Measurements from ENCODE around the gene CSH2. TPM values are rescaled to one million over a fixed set of nuclear protein-coding genes. Genes with fewer than 3 reads are reported as not detected.

CSH2 gene
- total and polyA plus RNA-seq, 2 of the 13 experiments (the other 11 are each of a cell fraction or from before 2014, with no cell fraction given), result not detected

DNA sequence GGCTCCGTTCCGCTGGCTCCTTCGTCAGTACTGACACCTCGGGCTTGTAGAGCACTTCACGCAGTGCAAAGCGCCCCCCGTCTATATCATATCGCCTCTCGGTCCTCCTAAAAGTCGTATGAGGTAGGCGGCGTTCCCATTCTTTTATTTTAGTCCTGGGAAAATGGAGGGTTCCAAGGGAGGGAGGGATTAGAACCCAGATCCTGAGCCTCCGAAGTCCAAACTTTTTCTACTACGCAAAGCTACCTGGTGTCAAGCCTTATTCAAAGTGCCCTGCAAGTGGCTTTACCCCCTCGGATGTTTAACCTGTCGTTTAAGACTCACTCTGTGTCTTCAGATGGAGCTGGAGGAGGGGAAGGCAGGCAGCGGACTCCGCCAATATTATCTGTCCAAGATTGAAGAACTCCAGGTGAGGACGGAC lies 45.7 kb downstream of the CSH2 start (continued):
- TF ChIP-seq, protein P1, sequence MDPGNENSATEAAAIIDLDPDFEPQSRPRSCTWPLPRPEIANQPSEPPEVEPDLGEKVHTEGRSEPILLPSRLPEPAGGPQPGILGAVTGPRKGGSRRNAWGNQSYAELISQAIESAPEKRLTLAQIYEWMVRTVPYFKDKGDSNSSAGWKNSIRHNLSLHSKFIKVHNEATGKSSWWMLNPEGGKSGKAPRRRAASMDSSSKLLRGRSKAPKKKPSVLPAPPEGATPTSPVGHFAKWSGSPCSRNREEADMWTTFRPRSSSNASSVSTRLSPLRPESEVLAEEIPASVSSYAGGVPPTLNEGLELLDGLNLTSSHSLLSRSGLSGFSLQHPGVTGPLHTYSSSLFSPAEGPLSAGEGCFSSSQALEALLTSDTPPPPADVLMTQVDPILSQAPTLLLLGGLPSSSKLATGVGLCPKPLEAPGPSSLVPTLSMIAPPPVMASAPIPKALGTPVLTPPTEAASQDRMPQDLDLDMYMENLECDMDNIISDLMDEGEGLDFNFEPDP (CRISPR knock-in tag; conservative IDR thresholded peaks at IDR 0.05), result no peak
- TF ChIP-seq, protein P2, sequence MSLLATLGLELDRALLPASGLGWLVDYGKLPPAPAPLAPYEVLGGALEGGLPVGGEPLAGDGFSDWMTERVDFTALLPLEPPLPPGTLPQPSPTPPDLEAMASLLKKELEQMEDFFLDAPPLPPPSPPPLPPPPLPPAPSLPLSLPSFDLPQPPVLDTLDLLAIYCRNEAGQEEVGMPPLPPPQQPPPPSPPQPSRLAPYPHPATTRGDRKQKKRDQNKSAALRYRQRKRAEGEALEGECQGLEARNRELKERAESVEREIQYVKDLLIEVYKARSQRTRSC (CRISPR knock-in tag; IDR thresholded peaks at IDR 0.05; ENCODE audit: low read depth), result no peak
- TF ChIP-seq, protein P3, sequence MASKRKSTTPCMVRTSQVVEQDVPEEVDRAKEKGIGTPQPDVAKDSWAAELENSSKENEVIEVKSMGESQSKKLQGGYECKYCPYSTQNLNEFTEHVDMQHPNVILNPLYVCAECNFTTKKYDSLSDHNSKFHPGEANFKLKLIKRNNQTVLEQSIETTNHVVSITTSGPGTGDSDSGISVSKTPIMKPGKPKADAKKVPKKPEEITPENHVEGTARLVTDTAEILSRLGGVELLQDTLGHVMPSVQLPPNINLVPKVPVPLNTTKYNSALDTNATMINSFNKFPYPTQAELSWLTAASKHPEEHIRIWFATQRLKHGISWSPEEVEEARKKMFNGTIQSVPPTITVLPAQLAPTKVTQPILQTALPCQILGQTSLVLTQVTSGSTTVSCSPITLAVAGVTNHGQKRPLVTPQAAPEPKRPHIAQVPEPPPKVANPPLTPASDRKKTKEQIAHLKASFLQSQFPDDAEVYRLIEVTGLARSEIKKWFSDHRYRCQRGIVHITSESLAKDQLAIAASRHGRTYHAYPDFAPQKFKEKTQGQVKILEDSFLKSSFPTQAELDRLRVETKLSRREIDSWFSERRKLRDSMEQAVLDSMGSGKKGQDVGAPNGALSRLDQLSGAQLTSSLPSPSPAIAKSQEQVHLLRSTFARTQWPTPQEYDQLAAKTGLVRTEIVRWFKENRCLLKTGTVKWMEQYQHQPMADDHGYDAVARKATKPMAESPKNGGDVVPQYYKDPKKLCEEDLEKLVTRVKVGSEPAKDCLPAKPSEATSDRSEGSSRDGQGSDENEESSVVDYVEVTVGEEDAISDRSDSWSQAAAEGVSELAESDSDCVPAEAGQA (IDR thresholded peaks at IDR 0.05; ENCODE audit: low read depth), result no peak
- TF ChIP-seq, protein P3 (CRISPR knock-in tag; IDR thresholded peaks at IDR 0.05; ENCODE audit: borderline replicate concordance), result no peak
- TF ChIP-seq KLF12 (CRISPR knock-in tag; IDR thresholded peaks at IDR 0.05; ENCODE audit: borderline replicate concordance) (no peak), NR3C1 (CRISPR knock-in tag; IDR thresholded peaks at IDR 0.05) (no peak), IKZF4 (CRISPR knock-in tag; IDR thresholded peaks at IDR 0.05; ENCODE audit: borderline replicate concordance, low read depth, not compliant biosample characterization) (no peak), IRX3 (CRISPR knock-in tag; IDR thresholded peaks at IDR 0.05; ENCODE audit: borderline replicate concordance, low read depth) (no peak), PHF20 (CRISPR knock-in tag; IDR thresholded peaks at IDR 0.05) (no peak), HOXA7 (CRISPR knock-in tag; IDR thresholded peaks at IDR 0.05) (no peak), POGZ (CRISPR knock-in tag; IDR thresholded peaks at IDR 0.05) (no peak), REXO4 (CRISPR knock-in tag; IDR thresholded peaks at IDR 0.05; ENCODE audit: borderline replicate concordance) (no peak), MZF1 (CRISPR knock-in tag; IDR thresholded peaks at IDR 0.05; ENCODE audit: borderline replicate concordance) (no peak), XBP1 (CRISPR knock-in tag; IDR thresholded peaks at IDR 0.05) (no peak)
- TF ChIP-seq, protein P4, sequence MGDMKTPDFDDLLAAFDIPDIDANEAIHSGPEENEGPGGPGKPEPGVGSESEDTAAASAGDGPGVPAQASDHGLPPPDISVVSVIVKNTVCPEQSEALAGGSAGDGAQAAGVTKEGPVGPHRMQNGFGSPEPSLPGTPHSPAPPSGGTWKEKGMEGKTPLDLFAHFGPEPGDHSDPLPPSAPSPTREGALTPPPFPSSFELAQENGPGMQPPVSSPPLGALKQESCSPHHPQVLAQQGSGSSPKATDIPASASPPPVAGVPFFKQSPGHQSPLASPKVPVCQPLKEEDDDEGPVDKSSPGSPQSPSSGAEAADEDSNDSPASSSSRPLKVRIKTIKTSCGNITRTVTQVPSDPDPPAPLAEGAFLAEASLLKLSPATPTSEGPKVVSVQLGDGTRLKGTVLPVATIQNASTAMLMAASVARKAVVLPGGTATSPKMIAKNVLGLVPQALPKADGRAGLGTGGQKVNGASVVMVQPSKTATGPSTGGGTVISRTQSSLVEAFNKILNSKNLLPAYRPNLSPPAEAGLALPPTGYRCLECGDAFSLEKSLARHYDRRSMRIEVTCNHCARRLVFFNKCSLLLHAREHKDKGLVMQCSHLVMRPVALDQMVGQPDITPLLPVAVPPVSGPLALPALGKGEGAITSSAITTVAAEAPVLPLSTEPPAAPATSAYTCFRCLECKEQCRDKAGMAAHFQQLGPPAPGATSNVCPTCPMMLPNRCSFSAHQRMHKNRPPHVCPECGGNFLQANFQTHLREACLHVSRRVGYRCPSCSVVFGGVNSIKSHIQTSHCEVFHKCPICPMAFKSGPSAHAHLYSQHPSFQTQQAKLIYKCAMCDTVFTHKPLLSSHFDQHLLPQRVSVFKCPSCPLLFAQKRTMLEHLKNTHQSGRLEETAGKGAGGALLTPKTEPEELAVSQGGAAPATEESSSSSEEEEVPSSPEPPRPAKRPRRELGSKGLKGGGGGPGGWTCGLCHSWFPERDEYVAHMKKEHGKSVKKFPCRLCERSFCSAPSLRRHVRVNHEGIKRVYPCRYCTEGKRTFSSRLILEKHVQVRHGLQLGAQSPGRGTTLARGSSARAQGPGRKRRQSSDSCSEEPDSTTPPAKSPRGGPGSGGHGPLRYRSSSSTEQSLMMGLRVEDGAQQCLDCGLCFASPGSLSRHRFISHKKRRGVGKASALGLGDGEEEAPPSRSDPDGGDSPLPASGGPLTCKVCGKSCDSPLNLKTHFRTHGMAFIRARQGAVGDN (CRISPR knock-in tag; IDR thresholded peaks at IDR 0.05), result no peak
- TF ChIP-seq, protein P5, sequence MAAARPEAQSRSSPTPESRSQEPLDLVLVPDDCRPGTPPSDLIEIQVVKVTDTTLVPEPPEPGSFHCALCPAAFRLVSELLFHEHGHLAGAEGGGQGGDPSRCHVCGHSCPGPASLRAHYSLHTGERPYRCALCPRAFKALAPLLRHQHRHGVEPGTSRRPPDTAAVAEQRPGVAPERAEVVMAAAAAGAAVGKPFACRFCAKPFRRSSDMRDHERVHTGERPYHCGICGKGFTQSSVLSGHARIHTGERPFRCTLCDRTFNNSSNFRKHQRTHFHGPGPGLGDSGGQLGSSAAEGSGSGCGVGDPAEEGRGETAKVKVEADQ (CRISPR knock-in tag; IDR thresholded peaks at IDR 0.05; ENCODE audit: borderline replicate concordance), result no peak
